NCI-H2227 (cell line): ENCODE results near the gene CDH4.
A peak's percentile ranks its signal among the peaks of the same experiment; 100 is the strongest.

Source experiments
- DNase-seq: peaks from one replicate; lab custom pipeline; 2025; ENCODE audit not compliant: unreplicated experiment; lab: John Stamatoyannopoulos, UW

The CDH4 gene

DNA sequence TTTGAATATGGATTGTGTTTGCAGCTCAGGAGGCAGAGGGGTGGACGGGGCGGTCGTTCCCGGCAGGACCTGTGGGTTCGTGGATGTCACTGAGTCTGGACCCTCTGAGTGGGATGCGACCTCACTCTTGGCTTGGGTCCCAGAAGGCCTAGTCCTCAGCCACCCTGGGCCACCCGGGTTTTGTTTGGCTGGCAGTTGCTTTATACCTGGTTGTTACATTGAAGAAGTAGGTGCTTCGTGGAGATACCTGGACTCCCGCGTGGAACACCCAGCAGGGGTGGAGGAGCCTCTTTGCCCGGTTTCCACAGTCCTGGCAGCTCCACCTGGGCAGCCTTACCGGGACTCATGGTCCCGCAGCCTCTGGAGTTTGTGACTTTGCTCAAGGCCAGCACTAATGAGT lies 408.5 kb downstream of the CDH4 start:
- DNase-seq: no peak

DNA sequence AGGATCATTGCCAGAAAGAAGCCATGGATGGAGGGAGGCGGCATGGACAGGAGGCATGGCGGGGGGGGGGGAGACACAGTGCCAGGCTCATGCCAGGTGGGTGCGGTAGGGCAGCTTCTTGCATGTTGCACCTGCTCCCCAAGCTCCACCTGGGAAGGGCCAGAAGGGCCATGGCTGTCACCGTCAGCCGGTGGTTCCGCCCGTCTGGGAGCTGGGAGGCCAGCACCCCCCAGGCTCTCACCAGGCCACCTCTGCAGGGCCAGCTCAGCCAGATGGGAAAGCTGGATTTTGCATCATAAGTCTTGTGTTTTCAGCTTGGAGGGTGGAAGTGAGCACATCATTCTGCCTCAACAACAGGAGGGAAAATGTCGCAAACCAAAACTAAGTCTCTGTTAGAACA lies 409.0 kb downstream of the CDH4 start:
- DNase-seq: no peak

DNA sequence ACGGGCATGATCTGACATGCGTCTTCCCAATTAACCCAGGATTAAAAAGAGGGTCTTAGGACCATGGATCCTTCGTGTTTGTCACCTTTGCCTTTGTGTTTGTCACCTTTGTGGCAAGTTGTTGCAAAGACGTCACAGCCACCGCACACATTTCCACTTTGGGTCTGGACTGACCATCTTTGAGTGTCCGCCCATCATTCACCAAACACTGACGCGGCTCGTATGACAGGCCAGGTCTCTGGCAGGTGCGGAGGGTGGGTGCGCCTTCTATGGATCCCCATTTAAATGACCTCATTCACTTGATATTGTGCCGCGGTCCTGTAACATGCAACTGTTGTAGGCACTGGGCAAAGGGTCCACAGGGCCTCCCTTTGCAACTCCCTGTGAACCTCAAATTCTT lies 409.5 kb downstream of the CDH4 start:
- DNase-seq: no peak

DNA sequence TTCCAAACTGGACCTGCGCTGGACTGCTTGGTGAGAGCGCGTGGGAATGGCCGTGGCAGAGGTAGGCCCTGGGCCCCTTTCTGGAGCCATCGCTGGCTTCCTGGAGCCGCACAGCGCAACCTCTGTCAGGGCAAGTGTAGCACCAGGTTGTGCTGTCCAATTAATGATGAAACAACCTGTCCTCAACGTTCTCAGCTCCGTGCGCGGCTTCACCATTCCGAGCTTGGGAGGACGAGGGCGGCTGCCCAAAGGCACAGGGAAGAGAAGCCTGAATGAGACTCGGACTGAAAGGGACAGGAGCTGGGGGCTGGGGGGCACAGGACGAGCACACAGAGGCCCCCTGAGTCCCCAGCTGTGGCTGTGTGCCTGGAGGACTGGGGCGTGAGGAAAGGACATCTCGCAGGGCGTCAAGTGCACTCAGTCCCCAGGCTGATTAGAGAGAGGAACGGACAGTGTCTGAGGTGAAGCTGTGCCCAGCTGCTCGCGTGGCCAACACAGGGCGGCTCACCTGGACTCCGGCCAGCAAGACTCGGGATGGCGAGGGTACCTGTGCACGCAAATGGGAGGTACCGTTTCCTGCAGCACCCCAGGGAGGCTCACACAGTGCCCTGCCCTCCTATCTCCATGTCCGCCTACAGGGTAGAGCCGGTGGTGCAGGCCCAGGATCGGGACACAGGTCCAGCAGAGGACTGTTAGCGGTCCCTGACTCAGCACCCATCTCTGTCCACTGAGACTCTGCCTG lies 410.3 kb downstream of the CDH4 start:
- DNase-seq: no peak

DNA sequence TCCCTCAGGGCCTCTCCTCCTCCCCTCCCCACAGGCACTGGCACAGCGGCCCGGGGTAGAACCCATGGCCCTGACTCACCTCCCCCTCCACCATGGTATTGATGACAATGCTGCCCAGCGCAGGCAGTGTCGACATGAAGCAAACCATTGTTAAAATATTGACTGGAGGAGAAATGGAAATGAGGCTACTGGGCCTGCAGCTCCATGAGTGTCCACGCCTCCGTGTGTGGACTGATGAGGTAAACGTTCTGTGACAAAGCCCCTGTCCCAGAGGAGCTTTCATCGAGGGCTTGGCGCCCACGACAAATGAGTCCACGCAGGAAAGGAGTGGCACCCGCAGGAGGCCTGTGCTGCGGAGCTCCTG lies 410.9 kb downstream of the CDH4 start:
- no peak for DNase-seq

DNA sequence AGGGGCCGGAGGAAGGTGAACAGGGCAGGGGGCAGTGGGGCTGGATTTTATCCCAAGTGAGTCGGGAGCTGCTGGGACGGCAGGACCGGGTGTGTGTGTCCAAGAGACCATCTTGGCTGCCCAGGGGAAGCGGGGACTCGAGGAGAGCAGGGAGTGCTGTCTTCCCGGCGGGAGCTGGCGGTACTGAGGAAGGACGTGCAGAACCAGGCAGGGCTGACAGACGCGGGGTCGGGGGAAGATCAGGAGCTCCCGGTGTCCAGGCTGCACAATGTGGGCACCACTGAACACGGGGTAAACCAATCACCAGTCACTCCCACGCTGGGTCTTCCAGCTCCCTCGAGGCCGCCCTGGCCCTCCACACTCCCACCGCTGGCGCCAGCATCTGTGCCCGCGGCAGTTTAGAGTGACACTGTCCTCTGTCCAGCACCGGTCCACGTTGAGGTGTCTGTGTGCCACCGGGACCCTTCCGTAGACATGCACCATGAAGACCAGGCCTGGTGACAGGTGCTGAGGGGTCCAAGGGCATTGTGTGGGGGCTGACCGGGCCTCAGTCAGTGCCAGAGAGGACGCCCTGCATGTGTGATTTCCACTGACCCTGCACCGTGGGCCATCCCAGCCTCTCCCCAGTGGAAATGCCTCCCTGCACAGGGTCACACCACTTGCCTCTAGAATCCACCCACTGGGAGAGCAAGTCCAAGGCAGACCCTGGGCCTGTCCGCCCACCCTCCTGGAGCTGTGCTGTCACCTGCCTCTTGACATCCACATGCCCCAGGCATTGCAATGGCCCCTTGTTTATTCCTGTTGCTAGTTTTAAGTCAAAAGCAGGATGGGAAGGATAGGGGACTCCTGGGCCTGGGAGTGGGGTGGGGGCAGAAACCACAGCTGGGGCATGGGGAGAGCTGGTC lies 411.7 kb downstream of the CDH4 start:
- DNase-seq: no peak

- no peak for DNase-seq
Observed at GRCh38 chr20:61664556-61665320, 412.7 kb downstream of the CDH4 start.

DNA sequence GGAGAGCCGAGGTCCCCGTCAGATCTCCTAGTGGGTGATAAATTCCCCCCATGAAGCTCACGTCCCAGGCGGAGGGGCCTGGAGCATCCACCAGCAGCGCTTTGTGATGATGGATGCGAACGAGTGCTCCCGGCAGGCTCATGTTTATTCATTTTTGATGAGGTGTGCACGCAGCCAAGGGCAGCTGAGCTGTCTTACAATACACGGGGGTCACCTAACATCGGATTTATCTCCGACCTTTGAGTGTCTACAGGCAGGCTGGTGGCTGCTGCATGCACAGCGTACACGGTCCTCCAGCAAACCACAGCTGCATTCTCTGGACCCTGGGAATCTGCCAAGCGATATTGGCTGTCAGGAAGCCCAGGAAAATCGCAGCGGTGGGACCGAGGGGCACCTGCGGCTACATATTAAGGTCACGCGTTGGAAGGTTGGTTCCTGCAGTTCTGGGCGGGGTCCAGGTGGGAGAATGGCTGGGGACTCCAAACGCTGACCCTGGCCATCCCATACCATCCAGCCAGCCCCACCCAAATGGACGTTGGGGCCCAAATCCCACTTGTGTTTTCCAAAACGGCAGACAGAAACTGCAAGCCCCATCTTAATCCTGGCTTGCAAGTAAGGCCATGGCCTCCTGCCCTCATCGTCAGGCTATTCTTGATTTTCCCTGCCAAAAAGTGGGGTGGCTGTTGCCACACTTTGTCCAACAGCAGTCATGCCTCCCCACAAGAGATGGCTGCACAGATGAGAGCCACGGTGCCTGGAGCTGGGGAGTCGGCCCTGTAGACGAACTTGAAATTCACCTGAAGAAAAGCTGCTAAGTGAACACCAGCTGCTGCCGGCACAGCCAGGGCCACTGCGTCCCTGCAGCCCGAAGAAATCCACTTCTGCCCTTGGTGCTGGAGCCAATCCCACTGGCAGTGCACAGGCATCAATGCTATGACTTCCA lies 413.7 kb downstream of the CDH4 start:
- no peak for DNase-seq

- DNase-seq: no peak
Observed at GRCh38 chr20:61666471-61666832, 414.4 kb downstream of the CDH4 start.

DNA sequence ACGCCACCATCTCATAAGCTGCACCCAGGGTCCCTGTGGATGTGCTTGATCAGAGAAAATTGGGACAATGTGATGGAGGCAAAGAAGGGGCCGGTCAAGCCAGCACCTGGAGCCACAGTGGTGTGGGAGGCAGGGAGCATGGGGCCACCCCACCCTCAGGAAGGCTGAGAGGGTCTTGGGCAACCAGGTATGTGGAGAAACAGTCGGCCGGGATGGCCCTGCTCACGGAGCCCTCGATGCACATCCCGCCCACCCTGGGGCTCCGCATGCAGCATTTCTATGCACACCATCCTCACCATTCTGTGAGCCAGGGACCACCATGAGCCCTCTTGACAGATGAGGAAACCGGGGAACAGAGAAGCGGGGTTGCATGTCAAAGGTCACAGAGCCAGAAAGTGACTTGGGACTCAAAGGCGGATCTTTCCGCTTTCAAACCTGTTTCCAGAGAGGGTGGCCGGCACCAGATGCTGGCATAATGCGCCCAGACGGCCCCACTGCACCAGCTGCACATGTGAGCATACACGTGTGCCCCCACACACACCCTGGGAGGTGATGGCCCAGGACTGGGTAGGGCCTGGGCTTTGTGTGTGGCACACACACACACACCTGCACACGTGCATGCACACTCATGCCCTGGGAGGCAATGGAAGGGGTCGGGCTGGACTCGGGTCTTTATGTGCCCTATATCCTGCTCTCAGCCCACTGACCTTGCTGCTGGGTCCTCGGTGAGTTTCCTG lies 415.2 kb downstream of the CDH4 start:
- DNase-seq: no peak

DNA sequence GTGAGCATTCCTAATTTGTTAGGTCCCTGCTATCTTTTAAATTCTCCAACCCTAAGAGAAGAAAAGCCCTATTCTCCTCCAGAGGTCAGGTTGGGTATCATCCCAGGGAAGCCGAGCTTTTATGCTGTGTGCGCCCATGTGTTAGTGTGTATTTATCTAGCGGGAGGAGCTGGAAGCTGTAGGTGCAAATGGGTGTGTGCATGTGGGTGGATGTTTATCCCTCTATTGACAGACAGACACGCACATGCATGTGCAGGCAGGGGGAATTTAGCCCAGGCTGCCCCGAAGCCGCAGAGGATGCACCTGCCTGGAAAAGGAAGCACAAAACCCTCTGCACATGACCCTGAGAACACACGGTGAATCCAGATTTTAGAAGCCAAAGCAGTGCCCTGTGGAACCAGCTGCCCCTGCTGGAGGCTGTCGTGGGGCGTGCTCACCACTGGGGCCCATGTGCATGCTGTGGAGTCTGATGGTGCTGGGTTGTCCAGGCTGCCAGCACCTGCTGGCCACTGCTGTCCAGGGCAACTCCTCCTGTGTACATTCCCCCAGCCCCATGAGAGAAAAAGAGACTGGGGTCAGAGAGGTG lies 416.1 kb downstream of the CDH4 start:
- DNase-seq: peak; percentile 83

DNA sequence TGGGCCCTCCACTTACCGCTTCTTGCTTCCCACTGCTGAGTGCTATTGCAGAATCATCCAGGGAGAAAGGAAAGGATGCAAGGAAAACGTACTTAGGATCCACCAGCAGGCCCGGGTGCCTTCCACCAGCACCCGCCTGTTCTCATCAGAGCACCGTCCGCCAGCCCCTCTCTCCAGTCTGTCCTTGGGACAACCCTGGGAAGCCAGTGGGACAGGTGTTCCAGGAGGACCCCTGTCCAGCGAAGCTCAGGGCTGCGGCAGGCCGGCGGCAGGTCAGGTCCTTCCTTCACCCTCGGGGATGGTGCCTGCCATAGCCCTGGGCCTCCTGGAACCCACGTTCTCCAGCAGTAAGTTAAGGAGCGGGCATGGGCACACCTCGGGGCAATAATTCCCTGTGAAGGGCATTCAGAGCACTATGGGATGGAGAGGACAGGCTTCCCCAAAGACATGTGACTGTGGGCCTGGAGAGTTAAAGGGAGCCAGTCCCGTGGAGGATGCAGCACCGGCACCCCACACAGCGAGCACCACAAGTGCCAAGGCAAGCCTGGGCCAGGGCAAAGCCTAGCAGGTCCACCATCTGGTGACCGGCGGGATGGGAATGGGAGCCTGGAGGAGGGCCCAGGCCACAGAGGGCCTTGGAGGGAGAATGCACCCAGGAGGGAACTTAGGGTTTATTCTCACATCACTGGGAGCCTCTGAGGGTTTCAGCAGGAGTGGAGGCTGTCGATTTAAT lies 416.9 kb downstream of the CDH4 start:
- no peak for DNase-seq

DNA sequence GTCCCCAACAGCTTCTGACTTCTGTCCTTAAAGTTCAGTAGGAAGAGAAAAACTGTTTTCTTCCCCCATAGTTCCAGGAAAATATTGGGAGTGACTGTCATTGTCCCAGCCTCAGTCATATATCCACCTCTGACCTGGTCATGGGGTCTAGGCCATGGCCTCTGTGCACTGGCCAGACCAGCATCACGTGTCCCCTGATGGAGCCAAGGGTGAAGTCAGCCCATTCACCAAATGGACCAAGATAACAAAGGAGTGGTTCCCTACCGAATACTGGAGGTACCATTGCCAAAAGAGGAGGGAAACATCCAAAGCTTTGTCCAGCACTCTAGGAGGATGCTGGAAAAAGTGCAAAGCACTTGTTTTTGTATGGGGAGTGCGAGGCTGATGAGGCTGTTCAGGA lies 418.2 kb downstream of the CDH4 start:
- no peak for DNase-seq

GRCh38 chr20:61671559-61671958 lies 419.5 kb downstream of the CDH4 start:
- DNase-seq: no peak

GRCh38 chr20:61673152-61673847 lies 421.2 kb downstream of the CDH4 start:
- no peak for DNase-seq

DNA sequence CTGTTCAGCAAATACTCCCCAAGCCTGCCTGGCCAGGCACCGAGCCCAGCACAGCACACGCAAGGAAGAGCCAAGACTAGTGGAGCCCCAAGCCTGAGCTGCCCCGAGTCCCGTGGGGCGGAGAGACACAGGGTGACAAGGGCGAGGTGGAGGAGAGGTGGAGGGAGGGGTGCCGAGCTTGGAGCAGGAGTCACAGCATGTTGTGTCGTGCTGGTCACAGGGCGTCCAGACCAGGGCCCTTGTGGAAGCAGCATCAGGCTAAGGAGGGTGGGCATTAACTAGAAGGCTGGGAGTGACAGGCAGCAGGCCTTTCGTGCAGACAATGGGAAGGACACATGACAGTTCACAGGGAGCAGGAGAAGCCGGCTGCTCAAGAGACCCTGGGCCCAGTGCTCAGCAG lies 422.1 kb downstream of the CDH4 start:
- no peak for DNase-seq

DNA sequence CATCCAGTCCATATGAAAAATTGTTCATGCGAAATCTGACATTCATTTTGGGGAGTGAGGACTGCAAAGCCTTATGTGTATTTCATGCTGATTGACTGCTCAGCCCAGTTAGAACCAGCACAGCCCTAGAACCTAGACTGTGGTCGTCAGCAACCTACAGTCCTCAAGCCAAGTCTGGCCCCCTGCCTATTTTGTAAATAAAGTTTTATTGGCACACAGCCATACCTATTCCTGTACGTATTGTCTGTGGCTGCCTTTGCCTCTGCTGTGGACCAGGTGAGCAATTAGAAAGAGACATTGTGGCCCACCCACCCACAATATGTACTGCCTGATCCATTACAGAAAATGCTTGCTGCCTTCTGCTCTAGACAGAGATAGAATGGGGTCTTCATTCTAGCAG lies 422.6 kb downstream of the CDH4 start:
- DNase-seq: no peak

GRCh38 chr20:61677928-61678327 lies 425.9 kb downstream of the CDH4 start:
- no peak for DNase-seq
